ENCODE measurements around the gene PTPRS.
A peak's percentile ranks its signal among the peaks of the same experiment; 100 is the strongest.

Gene PTPRS

GRCh38 chr19:5339198-5339949 is 1.2 kb downstream of the PTPRS start:
- WGBS, 2 donors (ENCODE audit: extremely low coverage in 2 of 2, insufficient read length in 2 of 2, insufficient replicate concordance in 1 of 2): no CpG with 5 or more reads among the region's 39 CpGs
- Histone ChIP-seq H3K18ac (ENCODE audit: low read length) (peak overlapping the region; percentile 99), H3K9ac (ENCODE audit: low read depth, low read length, poor library complexity) (peak overlapping the region; percentile 95), H3K36me3 (replicated peaks in 1 of 2; ENCODE audit: control insufficient read depth in 2 of 2, insufficient read depth in 2 of 2, low read length in 2 of 2) (peaks cover 11 to 23% of the 10 kb centered on the region in 2 donors), H4K91ac (ENCODE audit: low read depth, low read length, poor library complexity) (peak overlapping the region; percentile 64), H3K27me3 (ENCODE audit: control insufficient read depth in 3 of 3, insufficient read depth in 3 of 3, low read depth in 1 of 3, low read length in 3 of 3) (peaks cover 0 to 5% (median 0%) of the 10 kb centered on the region in 3 experiments), H3K9me3 (replicated peaks in 1 of 2; ENCODE audit: control insufficient read depth in 2 of 2, insufficient read depth in 1 of 2, low read depth in 1 of 2, low read length in 2 of 2) (peaks cover 0 to 6% of the 10 kb centered on the region in 2 donors), H2AK5ac (ENCODE audit: low read depth, low read length) (peak overlapping the region; percentile 84), H3K4me1 (ENCODE audit: control insufficient read depth in 2 of 2, insufficient read depth in 1 of 2, low read depth in 1 of 2, low read length in 2 of 2) (peaks cover 19 to 23% of the 10 kb centered on the region in 2 donors), H3K79me1 (ENCODE audit: low read depth, low read length) (peaks cover 20% of the 10 kb centered on the region), H2BK15ac (ENCODE audit: low read length) (peak overlapping the region; percentile 81), H2BK5ac (ENCODE audit: low read length) (peak overlapping the region; percentile 90), H2BK12ac (ENCODE audit: low read length) (peak overlapping the region; percentile 2), H3K4me3 (ENCODE audit: low read length in 2 of 2) (peak overlapping the region; percentile 90 to 97), H3K4ac (ENCODE audit: low read length) (peak overlapping the region; percentile 11), H3K4me2 (ENCODE audit: insufficient read depth, low read length, poor library complexity, severe bottlenecking) (peak overlapping the region; percentile 96), H2AFZ (ENCODE audit: low read length) (peak overlapping the region; percentile 87), H4K8ac (ENCODE audit: low read depth, low read length) (no peak overlapping the region), H3K14ac (ENCODE audit: low read length) (peak overlapping the region; percentile 84), H3K27ac (replicated peaks; ENCODE audit: low read length) (peak overlapping the region; percentile 90), H3K23ac (ENCODE audit: low read depth, low read length, poor library complexity) (peak overlapping the region; percentile 93), H2BK120ac (ENCODE audit: low read depth, low read length) (no peak overlapping the region)
- no peak for DNase-seq (ENCODE audit: low spot score)

GRCh38 chr19:5338656-5339197 is 1.9 kb downstream of the PTPRS start:
- H3K27ac ChIP-seq (replicated peaks; ENCODE audit: low read length): peak overlapping the region; percentile 66
- DNase-seq (ENCODE audit: low spot score): peak; percentile 57
- WGBS, 2 donors (ENCODE audit: extremely low coverage in 2 of 2, insufficient read length in 2 of 2, insufficient replicate concordance in 1 of 2): no CpG with 5 or more reads among the region's 29 CpGs

GRCh38 chr19:5337708-5338655 is 2.6 kb downstream of the PTPRS start:
- peak overlapping the region; percentile 96 for H3K4me2 ChIP-seq (ENCODE audit: insufficient read depth, low read length, poor library complexity, severe bottlenecking)
- H3K4ac ChIP-seq (ENCODE audit: low read length): no peak overlapping the region
- H3K23ac ChIP-seq (ENCODE audit: low read depth, low read length, poor library complexity): peak overlapping the region; percentile 40
- H4K91ac ChIP-seq (ENCODE audit: low read depth, low read length, poor library complexity): no peak overlapping the region
- no peak overlapping the region for H2BK120ac ChIP-seq (ENCODE audit: low read depth, low read length)
- no CpG with 5 or more reads among the region's 34 CpGs for WGBS, 2 donors (ENCODE audit: extremely low coverage in 2 of 2, insufficient read length in 2 of 2, insufficient replicate concordance in 1 of 2)
- H3K9ac ChIP-seq (ENCODE audit: low read depth, low read length, poor library complexity): peak overlapping the region; percentile 50
- no peak overlapping the region for H2BK5ac ChIP-seq (ENCODE audit: low read length)
- DNase-seq (ENCODE audit: low spot score): no peak
- H3K9me3 ChIP-seq (replicated peaks in 1 of 2; ENCODE audit: control insufficient read depth in 2 of 2, insufficient read depth in 1 of 2, low read depth in 1 of 2, low read length in 2 of 2): peaks cover 0 to 6% of the 10 kb centered on the region in 2 donors
- no peak overlapping the region for H3K27ac ChIP-seq (replicated peaks; ENCODE audit: low read length)
- H4K8ac ChIP-seq (ENCODE audit: low read depth, low read length): no peak overlapping the region
- no peak overlapping the region for H2AFZ ChIP-seq (ENCODE audit: low read length)
- H3K4me1 ChIP-seq (ENCODE audit: control insufficient read depth in 2 of 2, insufficient read depth in 1 of 2, low read depth in 1 of 2, low read length in 2 of 2): peaks cover 19 to 23% of the 10 kb centered on the region in 2 donors
- H3K27me3 ChIP-seq (ENCODE audit: control insufficient read depth in 3 of 3, insufficient read depth in 3 of 3, low read depth in 1 of 3, low read length in 3 of 3): peaks cover 0 to 5% (median 0%) of the 10 kb centered on the region in 3 experiments
- H3K79me1 ChIP-seq (ENCODE audit: low read depth, low read length): peaks cover 20% of the 10 kb centered on the region
- peaks cover 15 to 35% of the 10 kb centered on the region in 2 donors for H3K36me3 ChIP-seq (replicated peaks in 1 of 2; ENCODE audit: control insufficient read depth in 2 of 2, insufficient read depth in 2 of 2, low read length in 2 of 2)
- H2AK5ac ChIP-seq (ENCODE audit: low read depth, low read length): peak overlapping the region; percentile 86
- H3K4me3 ChIP-seq (ENCODE audit: low read length in 2 of 2): peak overlapping the region in 1 of 2 donors; percentile 90
- H3K18ac ChIP-seq (ENCODE audit: low read length): peak overlapping the region; percentile 54
- H3K14ac ChIP-seq (ENCODE audit: low read length): peak overlapping the region; percentile 83
- peak overlapping the region; percentile 81 for H2BK15ac ChIP-seq (ENCODE audit: low read length)
- H2BK12ac ChIP-seq (ENCODE audit: low read length): no peak overlapping the region

More at GRCh38 chr19:5338656-5339197, 1.9 kb downstream of the PTPRS start:
- peak overlapping the region; percentile 79 for H2AK5ac ChIP-seq (ENCODE audit: low read depth, low read length)
- H4K8ac ChIP-seq (ENCODE audit: low read depth, low read length): no peak overlapping the region
- peaks cover 0 to 5% (median 0%) of the 10 kb centered on the region in 3 experiments for H3K27me3 ChIP-seq (ENCODE audit: control insufficient read depth in 3 of 3, insufficient read depth in 3 of 3, low read depth in 1 of 3, low read length in 3 of 3)
- peak overlapping the region; percentile 87 for H2AFZ ChIP-seq (ENCODE audit: low read length)
- peak overlapping the region; percentile 97 for H3K18ac ChIP-seq (ENCODE audit: low read length)
- H4K91ac ChIP-seq (ENCODE audit: low read depth, low read length, poor library complexity): peak overlapping the region; percentile 64
- H3K4me1 ChIP-seq (ENCODE audit: control insufficient read depth in 2 of 2, insufficient read depth in 1 of 2, low read depth in 1 of 2, low read length in 2 of 2): peaks cover 19 to 23% of the 10 kb centered on the region in 2 donors
- peaks cover 20% of the 10 kb centered on the region for H3K79me1 ChIP-seq (ENCODE audit: low read depth, low read length)
- peaks cover 0 to 6% of the 10 kb centered on the region in 2 donors for H3K9me3 ChIP-seq (replicated peaks in 1 of 2; ENCODE audit: control insufficient read depth in 2 of 2, insufficient read depth in 1 of 2, low read depth in 1 of 2, low read length in 2 of 2)
- H2BK120ac ChIP-seq (ENCODE audit: low read depth, low read length): no peak overlapping the region
- peak overlapping the region; percentile 96 for H3K4me2 ChIP-seq (ENCODE audit: insufficient read depth, low read length, poor library complexity, severe bottlenecking)
- H3K36me3 ChIP-seq (replicated peaks in 1 of 2; ENCODE audit: control insufficient read depth in 2 of 2, insufficient read depth in 2 of 2, low read length in 2 of 2): peaks cover 13 to 30% of the 10 kb centered on the region in 2 donors
- H2BK12ac ChIP-seq (ENCODE audit: low read length): peak overlapping the region; percentile 2
- peak overlapping the region; percentile 84 for H3K14ac ChIP-seq (ENCODE audit: low read length)
- peak overlapping the region; percentile 29 for H2BK5ac ChIP-seq (ENCODE audit: low read length)
- H3K4ac ChIP-seq (ENCODE audit: low read length): peak overlapping the region; percentile 76
- H3K4me3 ChIP-seq (ENCODE audit: low read length in 2 of 2): peak overlapping the region; percentile 90 to 97
- H3K9ac ChIP-seq (ENCODE audit: low read depth, low read length, poor library complexity): peak overlapping the region; percentile 83
- H2BK15ac ChIP-seq (ENCODE audit: low read length): peak overlapping the region; percentile 81
- H3K23ac ChIP-seq (ENCODE audit: low read depth, low read length, poor library complexity): no peak overlapping the region
